Measurements from ENCODE around the gene REPS2. TPM values are rescaled to one million over a fixed set of nuclear protein-coding genes. Genes with fewer than 3 reads are reported as not detected.

REPS2 gene
- polyA plus RNA-seq, 1 experiment, result 0.04 TPM

GRCh38 chrX:17038681-17039161, 92.3 kb downstream of the REPS2 start:
- TF ChIP-seq CTCF (IDR thresholded peaks at IDR 0.05; ENCODE audit: insufficient read depth, low read depth, low read length), result no peak
- H3K27me3 ChIP-seq (ENCODE audit: control insufficient read depth, insufficient read depth, low read length), result peaks cover 8% of the 10 kb centered on the region
- CTCF ChIA-PET, result interaction anchor here (1.3 to 2.3 kb wide), 3 partner anchors 8 to 156 kb away, joined by 5 to 8 read pairs (median 5); no protein-coding TSS in a partner anchor
- no peak for DNase-seq (ENCODE audit: low read depth)
- no peak overlapping the region for H3K4me3 ChIP-seq (ENCODE audit: low read depth, low read length)
- no peaks in the 10 kb centered on the region for H3K36me3 ChIP-seq (ENCODE audit: control insufficient read depth, insufficient read depth, low read length)
- POLR2A ChIA-PET, result no interaction called here

- no peak overlapping the region for H3K4me3 ChIP-seq (ENCODE audit: low read depth, low read length)
- peaks cover 8% of the 10 kb centered on the region for H3K27me3 ChIP-seq (ENCODE audit: control insufficient read depth, insufficient read depth, low read length)
- ChIA-PET POLR2A (no interaction called here), CTCF (interaction anchor here (1.0 to 2.3 kb wide), 3 partner anchors 9 to 157 kb away, joined by 3 to 5 read pairs (median 5); no protein-coding TSS in a partner anchor)
- no peaks in the 10 kb centered on the region for H3K36me3 ChIP-seq (ENCODE audit: control insufficient read depth, insufficient read depth, low read length)
- no peak for DNase-seq (ENCODE audit: low read depth)
- no peak for TF ChIP-seq CTCF (IDR thresholded peaks at IDR 0.05; ENCODE audit: insufficient read depth, low read depth, low read length)
Observed at GRCh38 chrX:17039826-17040225, 93.4 kb downstream of the REPS2 start.

- DNase-seq (ENCODE audit: low read depth), result no peak
- ChIA-PET CTCF (interaction anchor here (2.3 kb wide), 1 partner anchor 158 kb away, joined by 5 read pairs; no protein-coding TSS in a partner anchor), POLR2A (no interaction called here)
- Histone ChIP-seq H3K27me3 (ENCODE audit: control insufficient read depth, insufficient read depth, low read length) (peaks cover 8% of the 10 kb centered on the region), H3K4me3 (ENCODE audit: low read depth, low read length) (no peak overlapping the region), H3K36me3 (ENCODE audit: control insufficient read depth, insufficient read depth, low read length) (no peaks in the 10 kb centered on the region)
- TF ChIP-seq CTCF (IDR thresholded peaks at IDR 0.05; ENCODE audit: insufficient read depth, low read depth, low read length), result no peak
Observed at GRCh38 chrX:17040711-17041110, 94.3 kb downstream of the REPS2 start.

GRCh38 chrX:17042037-17042436, 95.6 kb downstream of the REPS2 start:
- no peak for TF ChIP-seq CTCF (IDR thresholded peaks at IDR 0.05; ENCODE audit: insufficient read depth, low read depth, low read length)
- ChIA-PET POLR2A (no interaction called here), CTCF (interaction anchor here (0.7 to 1.4 kb wide), 3 partner anchors 158 to 216 kb away, joined by 3 read pairs; no protein-coding TSS in a partner anchor)

GRCh38 chrX:17046478-17047097, 100.1 kb downstream of the REPS2 start:
- DNase-seq (ENCODE audit: low read depth), result no peak
- ChIA-PET POLR2A (no interaction called here), CTCF (interaction anchor here (0.5 to 3.0 kb wide), 20 partner anchors 9 to 325 kb away, joined by 3 to 38 read pairs (median 4); no protein-coding TSS in a partner anchor)
- no peaks in the 10 kb centered on the region for H3K36me3 ChIP-seq (ENCODE audit: control insufficient read depth, insufficient read depth, low read length)
- peaks cover 3% of the 10 kb centered on the region for H3K27me3 ChIP-seq (ENCODE audit: control insufficient read depth, insufficient read depth, low read length)
- H3K4me3 ChIP-seq (ENCODE audit: low read depth, low read length), result no peak overlapping the region
- TF ChIP-seq CTCF (IDR thresholded peaks at IDR 0.05; ENCODE audit: insufficient read depth, low read depth, low read length), result peak; percentile 71

More at GRCh38 chrX:17042037-17042436, 95.6 kb downstream of the REPS2 start:
- Histone ChIP-seq H3K4me3 (ENCODE audit: low read depth, low read length) (no peak overlapping the region), H3K36me3 (ENCODE audit: control insufficient read depth, insufficient read depth, low read length) (no peaks in the 10 kb centered on the region), H3K27me3 (ENCODE audit: control insufficient read depth, insufficient read depth, low read length) (peaks cover 8% of the 10 kb centered on the region)
- no peak for DNase-seq (ENCODE audit: low read depth)

Measured in BJ (cell line).